Lower lobe of right lung (tissue), 2 donors: ENCODE data around the gene DYNLRB2. TPM values are rescaled to one million over a fixed set of nuclear protein-coding genes. Genes with fewer than 3 reads are reported as not detected.
A peak's percentile ranks its signal among the peaks of the same experiment; 100 is the strongest.

Experiments used
- ATAC-seq, 2 donors: fragments of 200-7000 bp; cut with Tn5 transposase; one replicate each; pipeline ENCODE4 v1.9.1; 2020 to 2022; ENCODE audit warnings: mild to moderate bottlenecking in 2 of 2, moderate library complexity in 2 of 2
- DNase-seq: peaks from one replicate; pipeline ENCODE4 v3.0.0-alpha.2; 2020
- H3K27ac ChIP-seq: fragments of 200-600 bp; one replicate; pipeline ENCODE4 v1.8.0; 2022
- H3K27me3 ChIP-seq: fragments of 200-600 bp; one replicate; pipeline ENCODE4 v1.8.0; 2022; ENCODE audit warnings: low read depth
- H3K36me3 ChIP-seq: fragments of 200-600 bp; one replicate; pipeline ENCODE4 v1.8.0; 2022; ENCODE audit warnings: mild to moderate bottlenecking
- H3K4me1 ChIP-seq: fragments of 200-600 bp; one replicate; pipeline ENCODE4 v1.8.0; 2022
- H3K4me3 ChIP-seq: fragments of 200-600 bp; one replicate; pipeline ENCODE4 v1.8.0; 2022; ENCODE audit warnings: mild to moderate bottlenecking
- H3K9me3 ChIP-seq: fragments of 200-600 bp; one replicate; pipeline ENCODE4 v1.8.0; 2022
- intact Hi-C: fragments of 100-400 bp; cut with DNase I; formaldehyde crosslinking; loops from one replicate; pipeline ENCODE4 v1.11.0; 2022
- total RNA-seq: library from RNA; stranded (reverse); fragmentation: NEBNext Ultra II Directional; extraction: Animal tissue kit (Norgen Biotek cat#: 25700); gene quantifications from one replicate; pipeline ENCODE4 v1.2.1, GENCODE V29; 2021
- TF ChIP-seq, protein P1 (sequence below): fragments of 200-600 bp; IDR thresholded peaks from one replicate; pipeline ENCODE4 v1.8.0; 2022; ENCODE audit warnings: antibody characterized with exemption, mild to moderate bottlenecking
- donor health status: DM: no; HTN: yes; CAD: no; lungs with severe emphysema.

DYNLRB2 gene
- total RNA-seq, 1 donor from 2014 or later = 7.1 TPM

DNA sequence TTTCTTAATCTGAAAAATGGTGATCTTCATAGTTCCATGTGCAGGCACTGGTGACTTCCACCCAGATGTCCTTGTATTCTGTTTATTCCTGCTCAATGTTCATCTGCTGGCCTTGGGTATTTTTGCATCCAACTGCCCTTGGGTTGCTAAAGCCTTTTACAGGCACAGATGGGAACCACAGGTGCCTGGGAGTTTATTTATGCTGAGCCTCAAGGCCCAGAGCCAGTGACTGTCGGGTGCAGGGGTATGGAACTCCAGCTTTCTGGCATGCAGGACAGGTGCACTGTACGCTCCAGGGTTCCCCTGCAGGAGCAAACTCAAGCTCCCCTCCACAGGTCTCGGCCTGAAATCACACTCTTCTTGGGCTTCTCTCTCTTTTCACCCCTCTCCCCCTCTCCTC lies 22.3 kb downstream of the DYNLRB2 start:
- DNase-seq (no peak), ATAC-seq (no peak)
- intact Hi-C loops = no loop called here
- Histone ChIP-seq H3K4me1 (no peaks in the 10 kb centered on the region), H3K27ac (no peak overlapping the region), H3K36me3 (no peaks in the 10 kb centered on the region), H3K9me3 (no peaks in the 10 kb centered on the region), H3K4me3 (no peak overlapping the region), H3K27me3 (no peaks in the 10 kb centered on the region)
- TF ChIP-seq, protein P1, sequence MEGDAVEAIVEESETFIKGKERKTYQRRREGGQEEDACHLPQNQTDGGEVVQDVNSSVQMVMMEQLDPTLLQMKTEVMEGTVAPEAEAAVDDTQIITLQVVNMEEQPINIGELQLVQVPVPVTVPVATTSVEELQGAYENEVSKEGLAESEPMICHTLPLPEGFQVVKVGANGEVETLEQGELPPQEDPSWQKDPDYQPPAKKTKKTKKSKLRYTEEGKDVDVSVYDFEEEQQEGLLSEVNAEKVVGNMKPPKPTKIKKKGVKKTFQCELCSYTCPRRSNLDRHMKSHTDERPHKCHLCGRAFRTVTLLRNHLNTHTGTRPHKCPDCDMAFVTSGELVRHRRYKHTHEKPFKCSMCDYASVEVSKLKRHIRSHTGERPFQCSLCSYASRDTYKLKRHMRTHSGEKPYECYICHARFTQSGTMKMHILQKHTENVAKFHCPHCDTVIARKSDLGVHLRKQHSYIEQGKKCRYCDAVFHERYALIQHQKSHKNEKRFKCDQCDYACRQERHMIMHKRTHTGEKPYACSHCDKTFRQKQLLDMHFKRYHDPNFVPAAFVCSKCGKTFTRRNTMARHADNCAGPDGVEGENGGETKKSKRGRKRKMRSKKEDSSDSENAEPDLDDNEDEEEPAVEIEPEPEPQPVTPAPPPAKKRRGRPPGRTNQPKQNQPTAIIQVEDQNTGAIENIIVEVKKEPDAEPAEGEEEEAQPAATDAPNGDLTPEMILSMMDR = no peak

DNA sequence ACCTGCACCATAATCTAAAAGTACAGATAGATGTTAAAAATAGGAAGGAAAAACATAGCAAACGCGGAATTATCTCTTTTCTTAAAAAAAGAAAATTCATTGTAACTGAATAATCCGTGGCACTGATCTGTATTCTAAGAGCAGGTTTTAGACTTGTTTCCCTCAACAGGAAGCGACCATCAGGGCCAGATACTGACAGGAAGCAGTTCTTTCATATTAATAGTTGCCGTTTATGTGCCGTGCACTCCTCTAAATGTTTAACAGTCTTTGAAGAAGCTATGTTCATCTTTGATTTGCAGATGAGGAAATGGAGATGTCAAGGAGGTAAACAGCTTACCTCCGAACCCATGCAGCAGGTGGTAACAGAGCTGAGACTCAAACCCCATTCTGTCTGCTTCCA lies 23.6 kb downstream of the DYNLRB2 start:
- ATAC-seq (no peak), DNase-seq (no peak)
- Histone ChIP-seq H3K36me3 (no peaks in the 10 kb centered on the region), H3K27me3 (no peaks in the 10 kb centered on the region), H3K9me3 (no peaks in the 10 kb centered on the region), H3K4me3 (no peak overlapping the region), H3K27ac (no peak overlapping the region), H3K4me1 (no peaks in the 10 kb centered on the region)
- intact Hi-C loops = no loop called here
- TF ChIP-seq, protein P1 = no peak

DNA sequence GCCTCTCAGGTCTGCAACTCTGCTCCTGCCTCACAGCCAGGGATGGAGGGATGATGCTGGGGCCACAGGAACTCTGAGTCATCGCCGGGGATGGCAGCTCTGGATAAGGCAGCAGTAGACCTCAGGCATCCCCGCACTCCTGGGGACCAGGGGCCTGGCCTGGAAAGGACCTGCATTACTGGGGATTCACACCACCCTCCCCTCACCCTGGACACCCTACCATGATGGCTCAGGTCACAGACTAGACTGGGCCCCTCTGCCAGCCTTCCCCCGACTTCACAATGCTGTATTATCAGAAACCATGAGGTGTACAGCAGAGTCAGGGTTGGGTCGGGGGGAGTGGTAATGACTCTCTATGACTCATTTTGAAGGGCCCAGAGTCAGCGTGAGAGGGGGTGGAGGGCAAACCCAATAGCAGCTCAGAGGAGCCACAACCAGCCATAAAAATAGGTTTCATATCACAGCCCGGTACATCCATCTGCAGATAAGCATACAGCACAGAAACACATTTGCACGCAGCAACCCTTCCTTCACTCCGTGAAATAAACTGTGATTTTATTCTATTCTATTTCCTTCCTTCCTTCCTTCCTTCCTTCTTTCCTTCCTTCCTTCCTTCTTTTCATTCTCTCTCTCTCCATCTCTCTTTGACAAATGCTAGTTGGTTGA lies 28.8 kb downstream of the DYNLRB2 start:
- intact Hi-C loops = no loop called here
- no peak overlapping the region for H3K27ac ChIP-seq
- DNase-seq = no peak
- no peaks in the 10 kb centered on the region for H3K4me1 ChIP-seq
- no peaks in the 10 kb centered on the region for H3K27me3 ChIP-seq
- H3K36me3 ChIP-seq = no peaks in the 10 kb centered on the region
- no peak overlapping the region for H3K4me3 ChIP-seq
- no peaks in the 10 kb centered on the region for H3K9me3 ChIP-seq
- ATAC-seq = peak; percentile 36 to 57
- TF ChIP-seq, protein P1 = no peak

DNA sequence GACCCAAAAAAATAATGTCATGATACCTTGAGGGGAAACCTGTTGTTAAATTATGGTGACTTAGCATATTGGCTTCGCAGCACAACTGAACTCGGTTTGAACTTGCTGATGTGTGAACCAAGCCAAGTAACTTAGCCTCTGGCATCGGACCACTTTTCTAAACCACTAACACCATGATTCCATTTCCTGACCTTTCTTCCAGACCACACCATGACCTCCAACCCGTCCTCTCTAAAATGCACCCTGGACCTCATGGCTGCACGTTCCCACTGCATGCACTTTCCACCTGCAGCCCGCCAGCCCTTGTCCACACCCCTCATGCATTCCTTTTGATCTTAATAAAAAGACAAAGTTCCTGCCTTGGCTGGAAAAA lies 29.3 kb downstream of the DYNLRB2 start:
- ATAC-seq = peak in 1 of 2 donors; percentile 63
- Histone ChIP-seq H3K36me3 (no peaks in the 10 kb centered on the region), H3K27ac (no peak overlapping the region), H3K4me1 (no peaks in the 10 kb centered on the region), H3K9me3 (no peaks in the 10 kb centered on the region), H3K4me3 (no peak overlapping the region), H3K27me3 (no peaks in the 10 kb centered on the region)
- TF ChIP-seq, protein P1 = no peak
- intact Hi-C loops = no loop called here
- no peak for DNase-seq

DNA sequence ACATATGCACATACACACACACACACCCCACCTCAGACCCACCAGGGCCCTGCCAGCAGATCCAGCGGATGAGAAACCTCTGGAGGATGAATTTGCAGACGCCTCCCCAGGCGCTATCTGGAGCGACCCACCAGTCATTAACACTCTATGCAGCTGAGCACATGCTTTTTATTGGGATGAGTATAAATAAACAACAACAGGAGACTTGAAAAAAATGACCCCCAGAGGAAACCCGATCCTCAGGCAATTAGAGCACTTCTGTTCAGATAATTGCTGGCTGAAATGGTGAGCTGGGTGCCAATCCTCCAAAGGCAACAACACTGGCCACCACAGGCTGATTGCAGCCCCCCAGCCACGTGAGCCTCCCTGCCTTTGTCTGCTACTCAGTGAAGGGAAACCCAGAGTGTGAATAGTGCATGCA lies 32.9 kb downstream of the DYNLRB2 start:
- DNase-seq (no peak), ATAC-seq (no peak)
- Histone ChIP-seq H3K36me3 (no peaks in the 10 kb centered on the region), H3K4me3 (no peak overlapping the region), H3K27ac (no peak overlapping the region), H3K9me3 (no peaks in the 10 kb centered on the region), H3K4me1 (no peaks in the 10 kb centered on the region), H3K27me3 (no peaks in the 10 kb centered on the region)
- intact Hi-C loops = no loop called here
- TF ChIP-seq, protein P1 = no peak
